Glomerular visceral epithelial cell (primary cell): ENCODE data around the gene PRAMEF14.
"Not testable (repeated sequence)": the region's sequence is repeated elsewhere in the genome, so short reads cannot be mapped to it uniquely, and the experiment has no call there.

Experiments used
- DNase-seq: peaks from one replicate; pipeline ENCODE4 v3.0.0-alpha.2; 2016; ENCODE audit errors: extremely low spot score

The PRAMEF14 gene, protein sequence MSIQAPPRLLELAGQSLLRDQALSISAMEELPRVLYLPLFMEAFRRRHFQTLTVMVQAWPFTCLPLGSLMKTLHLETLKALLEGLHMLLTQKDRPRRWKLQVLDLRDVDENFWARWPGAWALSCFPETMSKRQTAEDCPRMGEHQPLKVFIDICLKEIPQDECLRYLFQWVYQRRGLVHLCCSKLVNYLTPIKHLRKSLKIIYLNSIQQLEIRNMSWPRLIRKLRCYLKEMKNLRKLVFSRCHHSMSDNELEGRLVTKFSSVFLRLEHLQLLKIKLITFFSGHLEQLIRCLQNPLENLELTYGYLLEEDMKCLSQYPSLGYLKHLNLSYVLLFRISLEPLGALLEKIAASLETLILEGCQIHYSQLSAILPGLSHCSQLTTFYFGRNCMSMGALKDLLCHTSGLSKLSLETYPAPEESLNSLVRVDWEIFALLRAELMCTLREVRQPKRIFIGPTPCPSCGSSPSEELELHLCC

GRCh38 chr1:13347034-13347433, at the start of gene PRAMEF14:
TSS of gene PRAMEF14 (minus strand) at chr1:13347134. CDS start at chr1:13345314, 1,820 bp downstream.
- not testable (repeated sequence) for DNase-seq

DNA sequence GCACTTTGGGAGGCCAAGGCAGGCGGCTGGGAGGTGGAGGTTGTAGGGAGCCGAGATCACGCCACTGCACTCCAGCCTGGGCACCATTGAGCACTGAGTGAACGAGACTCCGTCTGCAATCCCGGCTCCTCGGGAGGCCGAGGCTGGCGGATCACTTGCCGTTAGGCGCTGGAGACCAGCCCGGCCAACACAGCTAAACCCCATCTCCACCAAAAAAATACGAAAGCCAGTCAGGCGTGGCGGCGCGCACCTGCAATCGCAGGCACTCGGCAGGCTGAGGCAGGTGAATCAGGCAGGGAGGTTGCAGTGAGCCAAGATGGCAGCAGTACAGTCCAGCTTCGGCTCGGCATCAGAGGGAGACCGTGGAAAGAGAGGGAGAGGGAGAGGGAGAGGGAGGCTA, 48.4 kb upstream of the PRAMEF14 start:
- not testable (repeated sequence) for DNase-seq

DNA sequence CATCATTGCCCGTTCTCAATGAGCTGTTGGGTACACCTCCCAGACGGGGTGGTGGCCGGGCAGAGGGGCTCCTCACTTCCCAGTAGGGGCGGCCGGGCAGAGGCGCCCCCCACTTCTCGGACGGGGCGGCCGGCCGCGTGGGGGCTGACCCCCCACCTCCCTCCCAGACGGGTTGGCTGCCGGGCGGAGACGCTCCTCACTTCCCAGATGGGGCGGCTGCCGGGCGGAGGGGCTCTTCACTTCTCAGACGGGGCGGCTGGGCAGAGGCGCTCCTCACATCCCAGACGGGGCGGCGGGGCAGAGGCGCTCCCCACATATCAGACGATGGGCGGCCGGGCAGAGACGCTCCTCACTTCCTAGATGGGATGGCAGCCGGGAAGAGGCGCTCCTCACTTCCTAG, 47.8 kb upstream of the PRAMEF14 start:
- not testable (repeated sequence) for DNase-seq

DNA sequence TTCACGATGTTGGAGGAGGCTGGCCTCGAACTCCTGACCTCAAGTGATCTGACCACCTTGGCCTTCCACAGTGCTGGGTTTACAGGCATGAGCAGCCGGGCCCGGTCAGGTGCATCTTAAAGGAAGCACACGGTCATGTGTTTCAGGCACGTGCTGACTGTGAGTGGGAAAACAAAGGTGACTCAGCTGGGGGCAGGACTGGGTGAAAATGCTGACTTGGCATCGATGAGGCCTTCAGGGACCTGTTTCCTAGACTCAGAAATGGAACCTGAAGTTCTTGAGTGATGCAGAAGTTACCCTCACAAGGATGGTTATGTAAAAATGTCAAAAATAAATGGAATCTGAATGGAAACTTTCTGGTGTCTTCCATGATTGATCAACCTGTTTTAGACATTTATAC, 46.1 kb upstream of the PRAMEF14 start:
- not testable (repeated sequence) for DNase-seq

- not testable (repeated sequence) for DNase-seq
These were observed 42.4 kb upstream of the PRAMEF14 start, which contains the start of gene PRAMEF17 for GRCh38 chr1:13389332-13389731. TSS of gene PRAMEF17 (plus strand) at chr1:13389632. CDS start at chr1:13389658, 26 bp downstream.

DNA sequence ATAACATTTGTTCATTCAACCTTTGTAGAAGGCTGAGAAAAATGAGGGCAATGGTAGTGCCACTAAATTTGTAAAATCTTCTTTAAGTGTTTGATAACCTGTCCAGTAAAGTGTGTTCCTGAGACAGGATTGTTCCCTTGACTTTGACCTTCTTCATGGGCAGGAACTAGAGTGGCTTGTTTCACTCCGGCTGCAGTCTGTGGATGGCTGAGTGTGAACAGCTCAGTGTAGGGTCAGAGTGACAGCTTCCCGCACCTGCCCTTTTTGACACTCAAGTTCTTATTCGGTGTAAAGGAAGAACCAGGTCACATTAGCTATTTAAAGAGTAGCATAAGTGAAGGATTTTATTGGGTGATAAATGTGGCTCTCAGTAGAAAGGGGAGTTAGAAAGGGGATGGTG, 33.4 kb upstream of the PRAMEF14 start:
- DNase-seq = not testable (repeated sequence)

DNA sequence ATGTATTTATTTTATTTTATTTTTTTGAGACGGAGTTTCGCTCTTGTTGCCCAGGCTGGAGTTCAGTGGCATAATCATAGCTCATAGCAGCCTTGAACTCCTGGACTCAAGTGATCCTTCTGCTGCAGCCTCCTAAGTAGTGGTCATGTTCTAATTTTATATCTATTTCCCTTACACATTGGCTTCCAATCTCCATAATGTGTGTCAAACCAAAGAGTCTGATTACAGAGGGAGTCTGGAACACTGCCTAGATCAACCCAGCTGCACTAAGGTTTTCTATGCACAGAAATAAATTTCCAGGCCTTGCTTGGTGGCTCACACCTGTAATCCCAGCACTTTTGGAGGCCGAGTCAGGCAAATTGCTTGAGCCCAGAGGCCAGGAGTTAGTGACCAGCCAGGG, 32.0 kb upstream of the PRAMEF14 start:
- not testable (repeated sequence) for DNase-seq

DNA sequence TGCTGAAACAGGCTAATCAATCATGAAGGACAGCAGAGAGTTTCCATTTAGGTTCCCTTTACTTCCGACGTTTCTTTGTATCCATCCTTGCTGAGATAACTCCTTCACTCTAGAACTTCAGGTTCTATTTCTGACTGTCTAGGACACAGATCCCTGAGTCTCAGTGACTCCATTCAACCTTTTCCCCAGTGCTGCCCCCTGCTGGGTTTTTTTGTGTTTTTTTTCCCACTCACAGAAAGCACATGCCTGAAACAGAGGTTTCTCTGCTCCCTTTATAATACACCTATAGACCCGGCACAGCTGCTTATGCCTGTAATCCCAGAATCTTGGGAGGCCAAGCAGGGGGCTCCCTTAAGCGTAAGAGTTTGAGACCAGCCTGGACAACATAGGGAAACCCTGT, 21.6 kb upstream of the PRAMEF14 start:
- not testable (repeated sequence) for DNase-seq

- not testable (repeated sequence) for DNase-seq
These were observed 19.6 kb upstream of the PRAMEF14 start for GRCh38 chr1:13366536-13366935.

- DNase-seq = not testable (repeated sequence)
These were observed 18.0 kb upstream of the PRAMEF14 start for GRCh38 chr1:13364928-13365327.

- DNase-seq = not testable (repeated sequence)
These were observed 15.4 kb upstream of the PRAMEF14 start for GRCh38 chr1:13362364-13362763.

DNA sequence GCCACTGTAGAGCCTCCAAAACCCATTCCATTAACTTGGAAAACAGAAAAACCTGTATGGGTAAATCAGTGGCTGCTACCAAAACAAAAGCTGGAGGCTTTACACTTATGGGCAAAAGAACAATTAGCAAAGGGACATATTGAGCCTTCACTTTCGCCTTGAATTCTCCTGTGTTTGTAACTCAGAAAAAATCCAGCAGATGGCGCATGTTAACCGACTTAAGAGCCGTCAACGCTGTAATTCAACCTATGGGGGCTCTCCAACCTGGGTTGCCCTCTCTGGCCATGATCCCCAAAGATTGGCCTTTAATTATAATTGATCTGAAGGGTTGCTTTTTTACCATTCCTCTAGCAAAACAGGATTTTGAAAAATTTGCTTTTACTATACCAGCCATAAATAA, 9.8 kb upstream of the PRAMEF14 start:
- not testable (repeated sequence) for DNase-seq

GRCh38 chr1:13354475-13354874, 7.5 kb upstream of the PRAMEF14 start:
- not testable (repeated sequence) for DNase-seq

- not testable (repeated sequence) for DNase-seq
These were observed 6.5 kb upstream of the PRAMEF14 start for GRCh38 chr1:13353476-13353875.

DNA sequence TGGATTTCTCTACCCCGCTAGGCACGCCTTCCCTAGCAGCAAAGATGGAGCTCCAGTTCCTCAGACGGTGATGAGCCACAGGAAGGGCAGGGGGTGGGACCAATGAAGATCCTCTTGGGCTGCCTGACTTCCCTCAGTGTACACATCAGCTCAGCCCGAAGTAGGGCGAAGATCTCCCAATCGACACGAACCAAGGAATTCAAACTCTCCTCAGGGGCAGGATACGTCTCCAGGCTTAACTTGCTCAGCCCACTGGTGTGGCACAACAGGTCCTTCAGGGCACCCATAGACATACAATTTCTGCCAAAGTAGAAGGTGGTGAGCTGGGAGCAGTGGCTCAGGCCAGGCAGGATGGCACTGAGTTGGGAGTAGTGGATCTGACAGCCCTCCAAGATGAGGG, 4.4 kb downstream of the PRAMEF14 start:
- not testable (repeated sequence) for DNase-seq

DNA sequence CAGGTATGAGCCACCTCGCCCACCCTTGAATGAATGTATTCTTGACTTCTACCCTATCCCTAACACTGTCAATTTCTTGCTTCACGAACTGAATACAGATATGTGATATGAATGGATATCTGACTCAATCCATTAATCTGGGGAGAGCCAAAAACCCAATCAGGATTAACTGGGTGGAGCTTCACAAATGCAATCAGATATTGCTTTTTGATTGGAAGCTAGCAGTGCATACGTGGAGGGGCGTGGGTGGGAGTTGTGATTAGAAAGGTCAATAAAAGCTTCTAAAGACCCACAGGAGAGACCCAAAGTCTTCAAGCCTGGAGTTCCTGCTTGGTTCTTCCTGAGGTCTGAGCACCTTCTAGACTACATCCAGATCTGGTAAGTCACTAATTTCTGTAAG, 31.7 kb downstream of the PRAMEF14 start, which contains the start of gene PRAMEF15:
PRAMEF15 (plus strand) TSS at position 301 of the 400 bp plus-strand sequence. CDS start 2,827 bp downstream, outside the sequence.
- not testable (repeated sequence) for DNase-seq

GRCh38 chr1:13303239-13303638, 43.7 kb downstream of the PRAMEF14 start, which contains the start of gene PRAMEF33:
TSS of gene PRAMEF33 (plus strand) at chr1:13303539. CDS start at chr1:13305955, 2,416 bp downstream.
- DNase-seq = not testable (repeated sequence)

GRCh38 chr1:13302197-13302596, 44.7 kb downstream of the PRAMEF14 start:
- DNase-seq = not testable (repeated sequence)

DNA sequence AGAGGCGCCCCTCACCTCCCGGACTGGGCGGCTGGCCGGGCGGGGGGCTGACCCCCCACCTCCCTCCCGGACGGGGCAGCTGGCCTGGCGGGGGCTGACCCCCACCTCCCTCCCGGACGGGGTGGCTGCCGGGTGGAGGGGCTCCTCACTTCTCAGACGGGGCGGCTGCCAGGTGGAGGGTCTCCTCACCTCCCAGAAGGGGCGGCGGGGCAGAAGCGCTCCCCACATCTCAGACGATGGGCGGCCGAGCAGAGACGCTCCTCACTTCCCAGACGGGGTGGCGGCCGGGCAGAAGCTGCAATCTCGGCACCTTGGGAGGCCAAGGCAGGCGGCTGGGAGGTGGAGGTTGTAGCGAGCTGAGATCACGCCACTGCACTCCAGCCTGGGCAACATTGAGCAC, 48.2 kb downstream of the PRAMEF14 start:
- not testable (repeated sequence) for DNase-seq

DNA sequence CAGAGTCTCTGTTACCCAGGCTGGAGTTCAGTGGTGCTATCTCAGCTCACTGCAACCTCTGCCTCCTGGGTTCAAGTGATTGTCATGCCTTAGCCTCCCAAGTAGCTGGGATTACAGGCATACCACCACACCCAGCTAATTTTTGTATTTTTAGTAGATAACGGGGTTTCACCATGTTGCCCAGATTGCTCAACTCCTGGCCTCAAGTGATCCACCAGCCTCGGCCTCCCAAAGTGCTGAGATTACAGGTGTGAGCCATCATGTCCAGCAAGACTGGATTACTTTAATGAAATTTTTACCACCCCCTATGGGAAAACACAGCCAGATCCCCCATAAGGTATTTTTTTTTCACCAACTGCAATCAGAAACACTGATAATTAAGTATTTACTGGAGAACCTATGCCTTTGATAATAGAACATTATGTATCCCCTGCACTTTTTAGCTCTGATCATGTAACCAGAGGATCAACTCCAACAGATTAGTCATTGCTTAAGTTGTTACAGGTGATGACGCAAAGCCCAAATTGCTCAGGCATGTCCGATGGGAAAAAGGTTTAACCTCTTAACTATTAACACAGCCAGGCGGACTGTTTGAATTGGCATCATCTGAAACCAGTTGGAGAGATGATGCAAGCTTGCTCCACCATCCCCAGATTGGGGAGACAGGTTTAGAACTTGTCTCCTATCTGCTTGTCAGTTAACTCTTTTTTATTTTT, 49.6 kb downstream of the PRAMEF14 start:
- DNase-seq = not testable (repeated sequence)
